PC-3 (cell line): ENCODE data around the gene MALRD1.

Experiments
- CTCF ChIP-seq: fragments of 300-600 bp; sonication (generic); conservative IDR thresholded peaks from 2 replicates; pipeline ENCODE4 v1.5.1; 2017; ENCODE audit warnings: antibody characterized with exemption, low read depth, mild to moderate bottlenecking, low read length
- EZH2 ChIP-seq: fragments of 300-600 bp; sonication (generic); IDR thresholded peaks from one replicate; pipeline ENCODE4 v1.6.1; 2017; ENCODE audit warnings: antibody characterized with exemption, mild to moderate bottlenecking, low read length; ENCODE audit not compliant: unreplicated experiment

GRCh38 chr10:19200211-19200610 is 151.6 kb downstream of the MALRD1 start:
- TF ChIP-seq CTCF: no peak
- TF ChIP-seq EZH2: no peak
